Chondrocyte (in vitro differentiated cells): ENCODE results near the gene MAGI3. TPM values are rescaled to one million over a fixed set of nuclear protein-coding genes. Genes with fewer than 3 reads are reported as not detected.
"Not testable (repeated sequence)": the region's sequence is repeated elsewhere in the genome, so short reads cannot be mapped to it uniquely, and the experiment has no call there.

Experiments
- DNase-seq: peaks from one replicate; pipeline ENCODE4 v3.0.0; 2021; ENCODE audit warnings: mixed read lengths, low spot score
- H3K27ac Mint-ChIP-seq: one replicate; pipeline ENCODE4 v1.8.0; 2021; ENCODE audit warnings: mild to moderate bottlenecking, moderate library complexity, mixed read lengths; ENCODE audit not compliant: unreplicated experiment
- H3K27me3 Mint-ChIP-seq: 2 replicates; pipeline ENCODE4 v1.8.0; 2021; ENCODE audit warnings: low read depth, mixed read lengths
- H3K36me3 Mint-ChIP-seq: 2 replicates; pipeline ENCODE4 v1.8.0; 2021; ENCODE audit warnings: low read depth, mixed read lengths
- H3K4me1 Mint-ChIP-seq: 2 replicates; pipeline ENCODE4 v1.8.0; 2021; ENCODE audit warnings: low read depth, mild to moderate bottlenecking, mixed read lengths
- H3K4me3 Mint-ChIP-seq: one replicate; pipeline ENCODE4 v1.8.0; 2021; ENCODE audit warnings: mild to moderate bottlenecking, moderate library complexity, mixed read lengths; ENCODE audit not compliant: unreplicated experiment
- H3K9me3 Mint-ChIP-seq: 2 replicates; pipeline ENCODE4 v1.8.0; 2021; ENCODE audit warnings: low read depth, mixed read lengths
- CTCF ChIP-seq: fragments of 200-600 bp; sonication (generic); IDR thresholded peaks from 2 replicates; pipeline ENCODE4 v1.5.0; 2021; ENCODE audit warnings: antibody characterized with exemption, mild to moderate bottlenecking, moderate library complexity
- total RNA-seq: library from RNA; stranded (reverse); gene quantifications from 3 replicates; pipeline ENCODE4 v1.2.1, GENCODE V29; 2021

MAGI3 gene
- total RNA-seq, 1 donor from 2014 or later: 8.8 TPM

GRCh38 chr1:113405573-113405972 is 15.3 kb downstream of the MAGI3 start:
- TF ChIP-seq CTCF: no peak
- no peak overlapping the region for H3K4me3 Mint-ChIP-seq
- no peak for DNase-seq
- peaks cover 9% of the 10 kb centered on the region for H3K4me1 Mint-ChIP-seq
- H3K27ac Mint-ChIP-seq: no peak overlapping the region
- no peaks in the 10 kb centered on the region for H3K9me3 Mint-ChIP-seq
- H3K27me3 Mint-ChIP-seq: no peaks in the 10 kb centered on the region
- no peaks in the 10 kb centered on the region for H3K36me3 Mint-ChIP-seq

GRCh38 chr1:113406149-113406548 is 15.8 kb downstream of the MAGI3 start:
- not testable (repeated sequence) for H3K36me3 Mint-ChIP-seq, DNase-seq, H3K27ac Mint-ChIP-seq, H3K27me3 Mint-ChIP-seq, H3K9me3 Mint-ChIP-seq, H3K4me1 Mint-ChIP-seq, H3K4me3 Mint-ChIP-seq

DNA sequence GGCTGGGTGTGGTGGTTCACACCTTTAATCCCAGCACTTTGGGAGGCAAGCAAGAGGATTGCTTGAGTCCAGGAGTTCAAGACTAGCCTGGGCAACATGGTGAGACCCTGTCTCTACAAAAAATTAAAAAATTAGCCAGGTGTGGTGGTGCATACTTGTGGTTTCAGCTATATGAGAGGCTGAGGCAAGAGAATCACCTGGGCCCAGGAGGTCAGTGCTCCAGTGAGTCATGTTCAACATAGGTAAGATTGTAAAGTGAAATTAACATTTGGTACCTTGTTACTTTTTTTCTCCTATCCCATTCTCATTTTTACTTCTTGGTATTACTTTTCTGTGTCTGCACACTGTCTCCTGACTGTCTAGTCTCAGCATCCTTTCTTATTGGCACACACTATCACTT is 19.0 kb downstream of the MAGI3 start:
- no peaks in the 10 kb centered on the region for H3K36me3 Mint-ChIP-seq
- H3K27me3 Mint-ChIP-seq: no peaks in the 10 kb centered on the region

DNA sequence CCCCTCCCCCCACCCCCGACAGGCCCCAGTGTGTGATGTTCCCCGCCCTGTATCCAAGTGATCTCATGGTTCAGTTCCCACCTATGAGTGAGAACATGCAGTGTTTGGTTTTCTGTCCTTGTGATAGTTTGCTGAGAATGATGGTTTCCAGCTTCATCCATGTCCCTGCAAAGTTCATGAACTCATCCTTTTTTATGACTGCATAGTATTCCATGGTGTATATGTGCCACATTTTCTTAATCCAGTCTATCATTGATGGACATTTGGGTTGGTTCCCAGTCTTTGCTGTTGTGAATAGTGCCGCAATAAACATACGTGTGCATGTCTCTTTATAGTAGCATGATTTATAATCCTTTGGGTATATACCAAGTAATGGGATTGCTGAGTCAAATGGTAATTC is 21.7 kb downstream of the MAGI3 start:
- not testable (repeated sequence) for H3K27ac Mint-ChIP-seq, DNase-seq, H3K4me1 Mint-ChIP-seq, H3K36me3 Mint-ChIP-seq, H3K9me3 Mint-ChIP-seq, H3K4me3 Mint-ChIP-seq, H3K27me3 Mint-ChIP-seq

More for the DNA sequence above, 19.0 kb downstream of the MAGI3 start:
- Mint-ChIP-seq H3K4me3 (no peak overlapping the region), H3K27ac (no peak overlapping the region), H3K4me1 (peaks cover 9% of the 10 kb centered on the region), H3K9me3 (peaks cover 6% of the 10 kb centered on the region)
- TF ChIP-seq CTCF: no peak
- no peak for DNase-seq

DNA sequence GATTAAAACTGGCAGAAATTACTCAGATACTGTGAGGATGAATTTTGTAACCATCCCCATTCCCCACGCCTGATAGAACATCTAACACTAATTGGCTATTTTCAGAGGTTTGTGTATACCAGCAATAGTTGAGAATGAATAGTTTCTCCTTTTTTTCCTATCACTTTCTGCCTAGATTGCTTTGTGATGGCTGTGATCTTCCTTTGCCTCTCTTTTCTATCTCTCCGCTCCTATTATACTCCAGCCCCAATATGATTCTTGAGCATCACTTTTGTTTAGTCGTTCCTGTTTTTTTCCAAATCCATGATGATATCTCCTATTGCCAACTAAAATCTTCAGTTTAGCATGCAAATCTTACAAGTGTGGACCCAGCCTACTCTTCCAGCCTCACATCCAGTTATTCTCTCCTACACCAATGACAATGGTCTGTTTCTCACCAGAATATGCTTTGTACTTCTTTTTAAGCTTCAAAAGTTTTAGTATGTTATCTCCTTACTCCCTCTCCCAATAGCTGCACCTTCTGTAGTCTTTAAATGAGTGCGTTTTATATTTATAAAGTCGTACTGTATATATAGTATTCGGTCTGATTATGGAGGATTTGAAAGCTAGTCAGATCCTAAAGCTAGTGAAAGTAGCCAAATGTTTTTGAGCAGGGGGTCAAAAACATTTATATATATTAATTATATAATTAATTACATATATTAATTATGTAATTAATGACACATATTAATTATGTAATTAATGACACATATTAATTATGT is 25.2 kb downstream of the MAGI3 start:
- peaks cover 2% of the 10 kb centered on the region for H3K36me3 Mint-ChIP-seq
- TF ChIP-seq CTCF: no peak
- no peak overlapping the region for H3K4me3 Mint-ChIP-seq
- H3K27me3 Mint-ChIP-seq: no peaks in the 10 kb centered on the region
- H3K27ac Mint-ChIP-seq: no peak overlapping the region
- peaks cover 6% of the 10 kb centered on the region for H3K4me1 Mint-ChIP-seq
- DNase-seq: no peak
- peaks cover 15% of the 10 kb centered on the region for H3K9me3 Mint-ChIP-seq

GRCh38 chr1:113416071-113416470 is 25.8 kb downstream of the MAGI3 start:
- not testable (repeated sequence) for DNase-seq, H3K4me3 Mint-ChIP-seq, H3K27ac Mint-ChIP-seq, H3K4me1 Mint-ChIP-seq, H3K36me3 Mint-ChIP-seq, H3K27me3 Mint-ChIP-seq
- H3K9me3 Mint-ChIP-seq: peaks cover 15% of the 10 kb centered on the region

DNA sequence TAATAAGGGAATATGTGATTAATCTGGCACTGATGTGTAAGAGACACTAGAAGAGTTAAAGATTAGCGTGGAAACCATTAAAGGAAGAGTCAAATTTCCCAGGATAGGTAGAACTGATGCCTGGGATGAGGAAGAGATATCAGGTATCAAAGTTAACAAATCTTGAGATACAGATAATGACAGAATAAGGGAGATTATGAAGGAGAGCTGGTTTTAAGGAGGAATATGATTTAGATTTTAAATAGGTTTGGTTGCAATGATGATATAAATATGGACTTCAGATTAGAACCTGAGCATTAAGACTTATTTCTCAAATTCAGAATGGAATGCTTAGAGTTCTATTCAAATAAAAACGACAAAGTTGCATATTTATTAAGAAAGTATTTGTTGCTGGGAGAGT is 26.2 kb downstream of the MAGI3 start:
- peak overlapping the region; percentile 34 for H3K27ac Mint-ChIP-seq
- H3K36me3 Mint-ChIP-seq: peaks cover 2% of the 10 kb centered on the region
- H3K27me3 Mint-ChIP-seq: no peaks in the 10 kb centered on the region
- peaks cover 6% of the 10 kb centered on the region for H3K4me1 Mint-ChIP-seq
- DNase-seq: no peak
- no peak for TF ChIP-seq CTCF
- peaks cover 15% of the 10 kb centered on the region for H3K9me3 Mint-ChIP-seq
- H3K4me3 Mint-ChIP-seq: no peak overlapping the region
